ENCODE data around the gene CCDC138.

The CCDC138 gene

GRCh38 chr2:108925286-108925685 lies 138.7 kb downstream of the CCDC138 start:
- TF ChIP-seq GATA3 (IDR thresholded peaks at IDR 0.05; ENCODE audit: low read depth, low read length) (no peak), GATA2 (IDR thresholded peaks at IDR 0.05; ENCODE audit: low read depth, low read length) (no peak)

- TF ChIP-seq GATA2 (IDR thresholded peaks at IDR 0.05; ENCODE audit: low read depth, low read length) (no peak), GATA3 (IDR thresholded peaks at IDR 0.05; ENCODE audit: low read depth, low read length) (no peak)
Observed at GRCh38 chr2:108925735-108926134, 139.2 kb downstream of the CCDC138 start.
